Neural progenitor cell (in vitro differentiated cells): ENCODE results near the gene RBBP8NL. TPM values are rescaled to one million over a fixed set of nuclear protein-coding genes. Genes with fewer than 3 reads are reported as not detected.
A peak's percentile ranks its signal among the peaks of the same experiment; 100 is the strongest.

ENCODE experiments used
- DNase-seq: peaks from one replicate; pipeline ENCODE4 v3.0.0-alpha.2; 2016; ENCODE audit warnings: low spot score
- H2AFZ ChIP-seq: fragments of 200-600 bp; sonication (generic); replicated peaks from 2 replicates; pipeline ENCODE4 v1.6.1; 2016; ENCODE audit warnings: antibody characterized with exemption
- H3F3A ChIP-seq: fragments of 200-600 bp; sonication (generic); 2 replicates; pipeline ENCODE4 v1.6.1; 2016; ENCODE audit warnings: antibody characterized with exemption, low read depth
- H3K27ac ChIP-seq: fragments of 200-600 bp; sonication (generic); 2 replicates; pipeline ENCODE4 v1.5.1; 2016; ENCODE audit warnings: mild to moderate bottlenecking
- H3K27me3 ChIP-seq: fragments of 200-600 bp; sonication (generic); 2 replicates; pipeline ENCODE4 v1.6.1; 2016; ENCODE audit warnings: mild to moderate bottlenecking, moderate library complexity
- H3K36me3 ChIP-seq: fragments of 200-600 bp; sonication (generic); 2 replicates; pipeline ENCODE4 v1.5.1; 2016
- H3K4me1 ChIP-seq: fragments of 200-600 bp; sonication (generic); 2 replicates; pipeline ENCODE4 v1.6.1; 2016; ENCODE audit warnings: mixed run types
- H3K4me2 ChIP-seq: fragments of 200-600 bp; sonication (generic); 2 replicates; pipeline ENCODE4 v1.6.1; 2016
- H3K4me3 ChIP-seq: fragments of 200-600 bp; sonication (generic); 2 replicates; pipeline ENCODE4 v1.5.1; 2016
- H3K79me2 ChIP-seq: fragments of 200-600 bp; sonication (generic); 2 replicates; pipeline ENCODE4 v1.6.1; 2016; ENCODE audit warnings: low read depth
- H3K9ac ChIP-seq: fragments of 200-600 bp; sonication (generic); 2 replicates; pipeline ENCODE4 v1.6.1; 2016
- H3K9me3 ChIP-seq: fragments of 200-600 bp; sonication (generic); 2 replicates; pipeline ENCODE4 v1.5.1; 2016; ENCODE audit warnings: low read depth
- H4K20me1 ChIP-seq: fragments of 200-600 bp; sonication (generic); 2 replicates; pipeline ENCODE4 v1.6.1; 2016; ENCODE audit warnings: low read depth
- H3K27ac Mint-ChIP-seq: 3 replicates; pipeline ENCODE4 v1.8.0; 2021; ENCODE audit warnings: mixed read lengths
- H3K27me3 Mint-ChIP-seq: 2 replicates; pipeline ENCODE4 v1.8.0; 2022; ENCODE audit warnings: low read depth, mild to moderate bottlenecking, inconsistent platforms, moderate library complexity, mixed read lengths; ENCODE audit not compliant: insufficient read depth
- H3K36me3 Mint-ChIP-seq: 3 replicates; pipeline ENCODE4 v1.8.0; 2021; ENCODE audit warnings: mixed read lengths
- H3K4me1 Mint-ChIP-seq: 3 replicates; pipeline ENCODE4 v1.8.0; 2021; ENCODE audit warnings: mixed read lengths
- H3K4me3 Mint-ChIP-seq: 3 replicates; pipeline ENCODE4 v1.8.0; 2021; ENCODE audit warnings: mild to moderate bottlenecking, moderate library complexity, mixed read lengths
- H3K9me3 Mint-ChIP-seq: 3 replicates; pipeline ENCODE4 v1.8.0; 2020; ENCODE audit warnings: mixed read lengths
- CTCF ChIP-seq: fragments of 200-600 bp; sonication (generic); IDR thresholded peaks from 2 replicates; pipeline ENCODE4 v1.5.1; 2017; ENCODE audit warnings: antibody characterized with exemption, mild to moderate bottlenecking
- EZH2 ChIP-seq: fragments of 200-600 bp; sonication (generic); IDR thresholded peaks from 2 replicates; pipeline ENCODE4 v1.6.1; 2017; ENCODE audit warnings: antibody characterized with exemption, mild to moderate bottlenecking, moderate library complexity
- EZH2phosphoT487 ChIP-seq: fragments of 200-600 bp; sonication (generic); IDR thresholded peaks from 2 replicates; pipeline ENCODE4 v1.6.1; 2017; ENCODE audit warnings: antibody characterized with exemption
- total RNA-seq: library from RNA; depleted of rRNA; stranded (reverse); fragments of >200 nt; gene quantifications from 2 replicates; pipeline ENCODE4 v1.2.3, GENCODE V29; 2015; ENCODE audit warnings: low replicate concordance

Gene RBBP8NL
- total RNA-seq, 1 donor from 2014 or later: not detected

DNA sequence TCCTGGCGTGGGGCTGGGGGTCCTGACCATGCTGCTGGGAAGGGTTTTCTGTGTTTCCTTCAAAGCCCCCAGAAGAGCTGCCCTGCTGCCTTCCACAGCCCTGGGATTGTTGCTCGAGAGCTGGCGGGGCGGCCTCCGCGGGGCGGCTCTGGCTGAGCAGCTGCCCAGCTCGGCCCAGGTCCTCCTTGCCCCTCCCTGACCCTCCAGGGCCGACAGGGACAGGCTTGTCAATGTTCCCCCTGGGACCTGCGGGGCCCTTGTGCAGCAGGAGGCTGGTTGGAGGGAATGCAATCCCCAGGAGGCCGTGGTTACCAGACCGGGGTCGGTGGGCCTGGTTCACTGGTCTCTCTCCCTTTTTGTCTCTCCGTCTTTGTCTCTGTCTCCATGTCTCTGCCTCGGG lies 28.6 kb upstream of the RBBP8NL start:
- Mint-ChIP-seq H3K36me3 (no peaks in the 10 kb centered on the region), H3K4me1 (peaks cover 13% of the 10 kb centered on the region), H3K4me3 (peak overlapping the region; percentile 71), H3K27ac (peak overlapping the region; percentile 99), H3K9me3 (no peaks in the 10 kb centered on the region), H3K27me3 (peaks cover 7% of the 10 kb centered on the region)
- Histone ChIP-seq H3K9me3 (no peaks in the 10 kb centered on the region), H3K4me1 (peaks cover 12% of the 10 kb centered on the region), H3K27ac (no peak overlapping the region), H3K27me3 (no peaks in the 10 kb centered on the region), H4K20me1 (no peaks in the 10 kb centered on the region), H3K9ac (no peak overlapping the region), H3K36me3 (no peaks in the 10 kb centered on the region), H3K4me3 (no peak overlapping the region), H3K79me2 (no peaks in the 10 kb centered on the region), H3K4me2 (no peak overlapping the region), H2AFZ (no peak overlapping the region), H3F3A (no peaks in the 10 kb centered on the region)
- no peak for TF ChIP-seq EZH2
- TF ChIP-seq EZH2phosphoT487: no peak
- TF ChIP-seq CTCF: no peak
- DNase-seq: no peak

DNA sequence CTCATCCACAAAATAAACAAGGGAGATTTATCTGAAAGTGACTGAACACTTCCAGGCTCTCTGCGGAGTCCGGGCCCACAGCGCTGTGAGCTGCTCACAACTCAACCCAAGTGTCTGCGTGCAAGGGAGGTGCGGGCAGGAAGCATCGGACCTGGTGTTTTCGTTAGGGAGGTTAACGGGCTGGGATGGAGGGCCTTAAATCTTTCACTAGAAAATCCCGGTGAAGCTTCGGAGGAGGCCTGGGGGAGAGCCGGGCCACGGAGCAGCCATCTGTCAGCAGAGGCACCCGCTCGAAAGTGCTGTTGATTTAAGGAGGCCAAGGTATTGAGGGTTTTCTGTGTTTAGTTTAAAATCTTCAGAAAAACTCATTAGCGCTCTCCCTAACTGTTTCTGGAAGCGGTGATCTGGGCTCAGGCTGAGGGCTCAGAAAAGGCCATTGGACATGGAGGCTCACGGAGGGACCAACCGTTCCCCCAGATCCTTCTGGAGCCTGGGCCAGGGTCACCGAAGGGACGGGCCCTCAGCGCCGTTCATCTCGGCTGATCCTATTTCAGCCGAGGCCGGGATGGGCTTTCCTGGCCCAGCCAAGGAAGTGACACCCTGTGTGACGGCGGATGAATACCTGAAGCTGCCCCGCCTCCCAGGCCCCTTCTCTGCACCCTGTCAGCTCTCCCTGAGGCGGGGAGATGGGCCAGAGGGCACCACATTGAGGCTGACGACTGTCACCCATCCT lies 27.7 kb upstream of the RBBP8NL start:
- no peak overlapping the region for H3K4me3 ChIP-seq
- no peak for TF ChIP-seq CTCF
- no peak for TF ChIP-seq EZH2
- TF ChIP-seq EZH2phosphoT487: no peak
- peaks cover 5% of the 10 kb centered on the region for H3K27me3 Mint-ChIP-seq
- peak overlapping the region; percentile 68 for H2AFZ ChIP-seq
- H3K27ac Mint-ChIP-seq: peak overlapping the region; percentile 72
- peak; percentile 37 for DNase-seq
- H3K27me3 ChIP-seq: no peaks in the 10 kb centered on the region
- H3K4me1 ChIP-seq: peaks cover 12% of the 10 kb centered on the region
- H3K4me1 Mint-ChIP-seq: peaks cover 13% of the 10 kb centered on the region
- H3K27ac ChIP-seq: no peak overlapping the region
- no peaks in the 10 kb centered on the region for H3K36me3 Mint-ChIP-seq
- no peaks in the 10 kb centered on the region for H3F3A ChIP-seq
- no peak overlapping the region for H3K4me3 Mint-ChIP-seq
- no peaks in the 10 kb centered on the region for H3K79me2 ChIP-seq
- H3K36me3 ChIP-seq: no peaks in the 10 kb centered on the region
- H3K9me3 ChIP-seq: no peaks in the 10 kb centered on the region
- no peak overlapping the region for H3K4me2 ChIP-seq
- H3K9me3 Mint-ChIP-seq: no peaks in the 10 kb centered on the region
- H3K9ac ChIP-seq: peak overlapping the region; percentile 14
- H4K20me1 ChIP-seq: no peaks in the 10 kb centered on the region

DNA sequence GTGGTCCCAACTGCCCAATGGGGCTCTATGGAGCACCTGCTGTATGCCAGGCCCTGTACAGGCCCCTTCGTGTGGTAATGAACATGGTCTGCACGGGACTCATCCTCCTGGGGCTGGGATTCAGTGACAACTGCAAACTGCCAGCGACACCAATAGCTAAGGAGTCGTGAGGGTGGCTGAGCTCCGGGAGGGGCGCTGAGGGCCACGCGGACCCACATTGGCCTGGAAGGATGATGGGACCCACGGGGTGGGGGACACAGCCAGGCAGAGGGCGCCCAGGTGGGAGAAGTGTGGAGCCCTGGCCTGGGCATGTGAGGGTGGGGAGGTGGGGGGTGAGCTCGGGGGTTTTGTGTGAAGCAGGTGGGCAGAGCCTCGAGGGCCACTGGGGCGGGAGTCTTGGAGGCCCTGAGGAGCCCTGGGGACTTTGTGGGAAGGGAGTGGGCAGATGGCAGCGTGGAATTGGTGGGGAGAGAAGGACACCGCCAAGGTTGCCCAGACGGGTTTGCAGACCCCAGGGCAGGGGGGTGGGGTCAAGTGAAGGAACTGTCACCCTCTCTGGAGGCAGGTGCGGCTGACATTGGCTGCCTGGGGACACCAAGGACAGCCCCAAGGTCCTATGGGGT lies 26.0 kb upstream of the RBBP8NL start:
- peaks cover 24% of the 10 kb centered on the region for H3K4me1 ChIP-seq
- no peak overlapping the region for H3K9ac ChIP-seq
- H2AFZ ChIP-seq: no peak overlapping the region
- H3K79me2 ChIP-seq: no peaks in the 10 kb centered on the region
- no peak for TF ChIP-seq CTCF
- TF ChIP-seq EZH2: no peak
- no peak for TF ChIP-seq EZH2phosphoT487
- H3K4me3 ChIP-seq: no peak overlapping the region
- no peaks in the 10 kb centered on the region for H3F3A ChIP-seq
- Mint-ChIP-seq H3K27me3 (peaks cover 10% of the 10 kb centered on the region), H3K36me3 (no peaks in the 10 kb centered on the region), H3K4me3 (no peak overlapping the region), H3K9me3 (no peaks in the 10 kb centered on the region), H3K27ac (no peak overlapping the region), H3K4me1 (peaks cover 26% of the 10 kb centered on the region)
- no peaks in the 10 kb centered on the region for H3K27me3 ChIP-seq
- no peak for DNase-seq
- no peak overlapping the region for H3K27ac ChIP-seq
- H3K9me3 ChIP-seq: no peaks in the 10 kb centered on the region
- no peaks in the 10 kb centered on the region for H4K20me1 ChIP-seq
- H3K4me2 ChIP-seq: no peak overlapping the region
- no peaks in the 10 kb centered on the region for H3K36me3 ChIP-seq
